ENCODE data around the gene CDH15.
"Not testable (repeated sequence)": the region's sequence is repeated elsewhere in the genome, so short reads cannot be mapped to it uniquely, and the experiment has no call there.

Gene CDH15

DNA sequence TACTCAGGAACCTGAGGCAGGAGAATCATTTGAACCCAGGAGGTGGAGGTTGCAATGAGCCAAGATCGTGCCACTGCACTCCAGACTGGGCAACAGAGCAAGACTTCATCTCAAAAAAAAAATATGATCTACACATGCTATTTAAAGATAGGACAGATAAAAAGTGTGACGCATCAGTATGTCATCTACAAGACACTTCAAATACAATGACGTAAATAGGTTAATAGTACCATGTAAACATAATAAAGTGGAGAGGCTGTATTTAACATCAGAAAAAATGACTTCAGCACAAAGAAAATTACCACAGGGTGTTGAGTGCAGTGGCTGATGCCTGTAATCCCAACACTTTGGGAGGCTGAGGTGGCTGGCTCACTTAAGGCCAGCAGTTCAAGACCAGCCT is 66.2 kb downstream of the CDH15 start:
- no peak for DNase-seq

DNA sequence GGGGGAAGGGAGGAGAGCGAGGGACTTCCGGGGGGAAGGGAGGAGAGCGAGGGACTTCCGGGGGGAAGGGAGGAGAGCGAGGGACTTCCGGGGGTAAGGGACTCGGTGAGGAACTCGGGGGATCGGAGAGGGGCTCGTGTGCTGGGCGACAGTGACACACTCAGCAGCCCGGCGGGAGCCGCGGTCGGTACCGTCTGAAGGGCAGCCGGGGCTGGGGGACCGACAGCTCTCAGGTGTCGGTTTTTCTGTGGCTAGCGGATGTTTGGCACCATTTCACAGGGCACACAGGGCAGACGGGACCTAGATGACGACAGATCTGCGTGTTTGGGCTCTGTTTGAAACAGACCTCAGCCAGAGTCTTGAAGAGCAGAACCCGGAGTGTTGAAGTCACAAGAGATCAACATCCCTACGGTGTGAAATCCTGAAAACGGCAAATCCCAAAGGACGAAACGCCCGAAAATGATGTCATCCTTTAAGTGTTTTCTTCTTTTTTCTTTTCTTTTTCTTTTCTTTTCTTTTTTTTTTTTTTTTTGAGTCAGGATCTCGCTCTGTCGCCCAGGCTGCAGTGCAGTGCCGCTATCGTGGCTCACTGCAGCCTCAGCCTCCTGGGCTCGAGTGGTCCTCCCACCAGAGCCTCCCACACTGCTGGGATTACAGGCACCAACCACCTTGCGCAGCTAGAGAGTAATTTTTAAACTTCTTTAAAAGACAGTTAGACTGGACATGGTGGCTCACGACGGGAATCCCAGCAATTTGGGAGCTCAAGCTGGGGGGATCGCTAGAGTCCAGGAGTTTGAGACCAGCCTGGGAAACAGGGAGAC is 69.8 kb downstream of the CDH15 start:
- DNase-seq: peak in 13 of 14 donors; percentile 28 to 79 (median 62)

DNA sequence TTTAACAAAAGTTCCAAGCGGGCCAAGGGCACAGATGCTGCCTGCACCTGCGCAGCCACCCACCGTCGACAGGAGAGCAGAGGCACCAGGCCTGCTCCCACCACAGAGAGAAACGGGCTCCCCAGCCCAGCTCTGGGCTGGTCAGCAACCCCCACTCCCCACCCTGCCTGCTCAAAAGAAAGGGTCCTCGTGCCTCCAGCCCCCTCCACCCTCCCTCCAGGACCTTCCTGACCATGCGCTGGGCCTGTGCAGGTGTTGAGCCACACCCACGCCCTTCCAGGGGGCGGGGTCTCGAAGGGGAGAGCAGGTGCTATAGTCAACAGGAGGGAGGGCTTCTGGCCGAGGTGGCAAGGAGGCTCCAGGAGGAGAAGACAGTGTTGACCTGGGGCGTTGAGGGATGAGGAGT is 71.2 kb downstream of the CDH15 start:
- no peak for DNase-seq

GRCh38 chr16:89243664-89244063 is 72.1 kb downstream of the CDH15 start:
- DNase-seq: no peak

DNA sequence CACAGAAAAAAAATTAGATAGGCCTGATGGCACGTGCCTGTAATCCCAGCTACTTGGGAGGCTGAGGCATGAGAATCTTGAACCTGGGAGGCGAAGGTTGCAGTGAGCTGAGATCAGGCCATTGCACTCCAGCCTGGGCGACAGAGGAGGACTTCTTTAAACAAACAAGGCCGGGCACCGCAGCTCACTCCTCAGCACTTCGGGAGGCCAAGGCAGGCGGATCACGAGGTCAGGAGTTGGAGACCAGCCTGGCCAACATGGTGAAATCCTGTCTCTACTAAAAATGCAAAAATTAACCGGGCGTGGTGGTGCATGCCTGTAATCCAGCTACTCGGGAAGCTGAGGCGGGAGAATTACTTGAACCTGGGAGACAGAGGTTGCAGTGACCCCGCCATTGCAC is 72.7 kb downstream of the CDH15 start:
- DNase-seq: not testable (repeated sequence)

GRCh38 chr16:89244754-89245153 is 73.2 kb downstream of the CDH15 start:
- no peak for DNase-seq
